HG03159 (cell line): ENCODE measurements around the gene OGFOD3.
"Not testable (repeated sequence)": the region's sequence is repeated elsewhere in the genome, so short reads cannot be mapped to it uniquely, and the experiment has no call there.

Experiments
- ATAC-seq: cut with Tn5 transposase; IDR thresholded peaks from one replicate; pipeline ENCODE4 v1.9.1; 2021; ENCODE audit warnings: mild to moderate bottlenecking, moderate library complexity; ENCODE audit not compliant: unreplicated experiment

The OGFOD3 gene

GRCh38 chr17:82375359-82376041 lies 42.9 kb downstream of the OGFOD3 start:
- ATAC-seq = no peak

GRCh38 chr17:82374626-82375331 lies 43.6 kb downstream of the OGFOD3 start:
- ATAC-seq = no peak

GRCh38 chr17:82373731-82374625 lies 44.4 kb downstream of the OGFOD3 start:
- ATAC-seq = no peak

- ATAC-seq = not testable (repeated sequence)
Measured at GRCh38 chr17:82373072-82373452, 45.3 kb downstream of the OGFOD3 start.

- no peak for ATAC-seq
Measured at GRCh38 chr17:82372249-82373071, 45.9 kb downstream of the OGFOD3 start.

GRCh38 chr17:82371333-82372248 lies 46.8 kb downstream of the OGFOD3 start, which contains the start of gene UTS2R:
Gene UTS2R, plus strand, starts transcription at chr17:82371765. Its CDS starts 2,560 bp downstream, at chr17:82374325.
- ATAC-seq = no peak

- ATAC-seq = no peak
Measured at GRCh38 chr17:82370471-82371332, 47.7 kb downstream of the OGFOD3 start.

GRCh38 chr17:82369211-82369610 lies 49.2 kb downstream of the OGFOD3 start:
- ATAC-seq = no peak

GRCh38 chr17:82367724-82368524 lies 50.5 kb downstream of the OGFOD3 start:
- no peak for ATAC-seq

- ATAC-seq = no peak
Measured at GRCh38 chr17:82366749-82367148, 51.6 kb downstream of the OGFOD3 start.

- ATAC-seq = no peak
Measured at GRCh38 chr17:82365606-82366295, 52.6 kb downstream of the OGFOD3 start.

GRCh38 chr17:82361885-82362633 lies 56.3 kb downstream of the OGFOD3 start:
- no peak for ATAC-seq

- not testable (repeated sequence) for ATAC-seq
Measured at GRCh38 chr17:82359451-82360074, 58.8 kb downstream of the OGFOD3 start.

GRCh38 chr17:82358465-82359350 lies 59.7 kb downstream of the OGFOD3 start, which contains the start of gene TEX19:
Gene TEX19, plus strand, starts transcription at chr17:82359247. Its CDS starts 2,904 bp downstream, at chr17:82362151.
- no peak for ATAC-seq

- ATAC-seq = no peak
Measured at GRCh38 chr17:82357394-82357793, 61.0 kb downstream of the OGFOD3 start.
